Heart right ventricle (tissue), 16 donors: Measurements from ENCODE around the gene PDE4D. TPM values are rescaled to one million over a fixed set of nuclear protein-coding genes. Genes with fewer than 3 reads are reported as not detected.

Source experiments
- ATAC-seq, 8 donors: fragments of 200-7000 bp; cut with Tn5 transposase; one replicate each; pipeline ENCODE4 v1.9.1; 2020; ENCODE audit warnings: mild to moderate bottlenecking in 8 of 8, moderate library complexity in 8 of 8, moderate number of reproducible peaks in 1 of 8
- DNase-seq, 2 donors: peaks; one replicate each; pipeline ENCODE4 v3.0.0-alpha.2; 2020
- H3K27ac ChIP-seq, 10 donors: fragments of 200-600 bp; sonication (generic) in 2 of 10; one replicate each; pipeline versions ENCODE4 v1.5.0 to v1.8.0; 2020 to 2022; ENCODE audit warnings: mild to moderate bottlenecking in 3 of 10
- H3K27me3 ChIP-seq, 7 donors: fragments of 200-600 bp; one replicate each; pipeline ENCODE4 v1.8.0; 2021 to 2022; ENCODE audit warnings: mild to moderate bottlenecking in 2 of 7
- H3K36me3 ChIP-seq, 9 donors: fragments of 200-600 bp; sonication (generic) in 1 of 9; one replicate each; pipeline versions ENCODE4 v1.5.0 to v1.8.0; 2020 to 2022; ENCODE audit warnings: mild to moderate bottlenecking in 2 of 9
- H3K4me1 ChIP-seq, 9 donors: fragments of 200-600 bp; sonication (generic) in 1 of 9; one replicate each; pipeline versions ENCODE4 v1.5.0 to v1.8.0; 2020 to 2022; ENCODE audit warnings: mild to moderate bottlenecking in 4 of 9
- H3K4me3 ChIP-seq, 10 donors: fragments of 200-600 bp; sonication (generic) in 2 of 10; one replicate each; pipeline versions ENCODE4 v1.5.0 to v1.8.0; 2020 to 2022; ENCODE audit warnings: mild to moderate bottlenecking in 7 of 10, moderate library complexity in 2 of 10
- H3K9me3 ChIP-seq, 11 donors: fragments of 200-600 bp in 10 of 11; sonication (generic) in 2 of 11; one replicate each; pipeline versions ENCODE4 v1.5.0 to v1.8.0; 2013 to 2022; ENCODE audit warnings: mild to moderate bottlenecking in 2 of 11, control low read depth in 1 of 11, moderate library complexity in 1 of 11
- WGBS, 2 donors: extraction: QIAGEN DNeasy Blood & Tissue Kit; methylation state at CpG; one replicate each; pipeline ENCODE4 v1.1.7; 2013; ENCODE audit warnings: inconsistent platforms in 1 of 2; 5-methylcytosine and 5-hydroxymethylcytosine counted together
- intact Hi-C, 10 donors: fragments of 100-400 bp; cut with DNase I; formaldehyde crosslinking; loops; one replicate each; pipeline versions ENCODE4 v1.11.1 to v1.14.2; 2022
- polyA plus RNA-seq, 2 donors: library from polyadenylated mRNA; stranded (reverse); fragments of 200-250 nt; gene quantifications; one replicate each; pipeline ENCODE4 v1.2.3, GENCODE V29; 2013
- total RNA-seq, 10 donors: library from RNA; stranded (reverse); fragmentation: NEBNext Ultra II Directional in 3 of 10; extraction: Animal tissue kit (Norgen Biotek cat#: 25700) in 3 of 10; gene quantifications; one replicate each; pipeline versions ENCODE4 v1.2.1 to v1.2.4, GENCODE V29; 2021 to 2023
- TF ChIP-seq, protein P1 (sequence below), 9 donors: fragments of 200-600 bp; sonication (generic) in 2 of 9; IDR thresholded peaks; one replicate each; pipeline versions ENCODE4 v1.5.0 to v1.8.0; 2021 to 2022; ENCODE audit warnings: antibody characterized with exemption in 9 of 9, mild to moderate bottlenecking in 5 of 9, moderate library complexity in 1 of 9
- donor health status: Arrhythmogenic right ventricular cardiomyopathy.
- donor health status: ischemic (EF 13 %, LVEDD 7.1; RV severe dilation, severe dysfunction).
- donor health status: healthy with polysubstance abuse.
- donor health status: DM: no; HTN: yes; CAD: no.
- donor health status: DM: no; HTN: no; CAD: no.
- donor health status: ischemic (EF 25% LVEDD 6.9; RV normal size, moderate dysfunction).
- donor health status: ischemic (EF 25% LVEDD 5.7; RV mildly dilated, moderate dysfunction).
- donor health status: healthy.
- donor health status: DM: yes; HTN: yes; CAD: no.
- donor health status: Ischemic cardiomyopathy.
- donor health status: ischemic (EF 35%, LVEDD 5.7; RV mildly dilated, moderate dysfunction).
- donor health status: nonischemic (EF 11% LVEDD 7.7; RV severe dilation, severe dysfunction).
- donor health status: DM: yes; HTN: yes; CAD: no.
- donor health status: PGD.
- donor health status: ischemic (EF 29% LVEDD 5.4; RV normal size, mild dysfunction).
- donor health status: nonischemic (EF 23%, LVEDD 6.1; RV moderate dilation, normal function).

Gene PDE4D
- total and polyA plus RNA-seq, 12 donors, result 5.8 to 83.2 (median 39.5) TPM

- DNase-seq (no peak), ATAC-seq (no peak)
- no peaks in the 10 kb centered on the region for H3K27me3 ChIP-seq
- H3K36me3 ChIP-seq, result no peaks in the 10 kb centered on the region
- no peak overlapping the region for H3K4me3 ChIP-seq
- no peaks in the 10 kb centered on the region for H3K9me3 ChIP-seq
- TF ChIP-seq, protein P1, sequence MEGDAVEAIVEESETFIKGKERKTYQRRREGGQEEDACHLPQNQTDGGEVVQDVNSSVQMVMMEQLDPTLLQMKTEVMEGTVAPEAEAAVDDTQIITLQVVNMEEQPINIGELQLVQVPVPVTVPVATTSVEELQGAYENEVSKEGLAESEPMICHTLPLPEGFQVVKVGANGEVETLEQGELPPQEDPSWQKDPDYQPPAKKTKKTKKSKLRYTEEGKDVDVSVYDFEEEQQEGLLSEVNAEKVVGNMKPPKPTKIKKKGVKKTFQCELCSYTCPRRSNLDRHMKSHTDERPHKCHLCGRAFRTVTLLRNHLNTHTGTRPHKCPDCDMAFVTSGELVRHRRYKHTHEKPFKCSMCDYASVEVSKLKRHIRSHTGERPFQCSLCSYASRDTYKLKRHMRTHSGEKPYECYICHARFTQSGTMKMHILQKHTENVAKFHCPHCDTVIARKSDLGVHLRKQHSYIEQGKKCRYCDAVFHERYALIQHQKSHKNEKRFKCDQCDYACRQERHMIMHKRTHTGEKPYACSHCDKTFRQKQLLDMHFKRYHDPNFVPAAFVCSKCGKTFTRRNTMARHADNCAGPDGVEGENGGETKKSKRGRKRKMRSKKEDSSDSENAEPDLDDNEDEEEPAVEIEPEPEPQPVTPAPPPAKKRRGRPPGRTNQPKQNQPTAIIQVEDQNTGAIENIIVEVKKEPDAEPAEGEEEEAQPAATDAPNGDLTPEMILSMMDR (IDR thresholded peaks at IDR 0.05), result no peak
- 76 to 83% methylated on average over 1 of the region's 1 CpG for WGBS, 2 donors
- intact Hi-C loops, result no loop called here
- peaks cover 0 to 28% (median 0%) of the 10 kb centered on the region in 9 donors for H3K4me1 ChIP-seq
- H3K27ac ChIP-seq, result no peak overlapping the region
Measured at GRCh38 chr5:59282726-59283125, 610.8 kb downstream of the PDE4D start.

DNA sequence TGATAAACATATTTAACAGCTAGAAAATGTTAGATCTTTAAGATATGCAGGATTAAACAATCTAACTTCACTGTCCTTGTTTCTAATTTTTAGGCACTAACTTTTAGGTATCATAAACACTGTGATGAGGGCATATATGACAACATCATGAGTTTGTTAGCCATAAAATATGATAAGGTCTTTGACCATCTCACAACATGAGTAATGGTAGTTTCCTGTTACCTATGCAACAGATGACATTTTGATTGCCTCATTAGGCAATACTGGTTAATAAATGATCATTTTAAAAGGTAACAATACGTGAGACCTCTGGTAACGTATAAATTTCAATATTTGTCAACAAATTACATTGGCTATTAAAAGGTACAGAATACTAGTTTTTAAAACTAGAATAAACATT is 613.5 kb downstream of the PDE4D start:
- intact Hi-C loops, result loop anchor here in 3 of 10 donors (5.0 to 10.0 kb wide), 3 partner anchors 42 to 75 kb away; no protein-coding TSS in a partner anchor

GRCh38 chr5:59276917-59277372 is 616.6 kb downstream of the PDE4D start:
- 55 to 60% methylated on average over 5 of the region's 5 CpGs for WGBS, 2 donors
- peak overlapping the region in 2 of 10 donors; percentile 57 for H3K4me3 ChIP-seq
- no peaks in the 10 kb centered on the region for H3K9me3 ChIP-seq
- intact Hi-C loops, result loop anchor here in 3 of 10 donors (5.0 to 10.0 kb wide), 3 partner anchors 45 to 78 kb away; no protein-coding TSS in a partner anchor
- ATAC-seq (peak in 7 of 8 donors; percentile 55 to 88 (median 79)), DNase-seq (peak in 1 of 2 donors; percentile 51)
- H3K36me3 ChIP-seq, result no peaks in the 10 kb centered on the region
- peaks cover 0 to 41% (median 16%) of the 10 kb centered on the region in 9 donors for H3K4me1 ChIP-seq
- H3K27me3 ChIP-seq, result no peaks in the 10 kb centered on the region
- TF ChIP-seq, protein P1 (IDR thresholded peaks at IDR 0.05), result no peak
- H3K27ac ChIP-seq, result peak overlapping the region in 9 of 10 donors; percentile 21 to 93 (median 78)

More for the DNA sequence above, 613.5 kb downstream of the PDE4D start:
- DNase-seq, result no peak
- Histone ChIP-seq H3K36me3 (no peaks in the 10 kb centered on the region), H3K9me3 (no peaks in the 10 kb centered on the region), H3K4me3 (no peak overlapping the region), H3K27me3 (no peaks in the 10 kb centered on the region), H3K4me1 (peaks cover 0 to 34% (median 16%) of the 10 kb centered on the region in 9 donors), H3K27ac (no peak overlapping the region)
- ATAC-seq, result no peak
- TF ChIP-seq, protein P1 (IDR thresholded peaks at IDR 0.05), result no peak
- 97 to 99% methylated on average over 2 of the region's 2 CpGs for WGBS, 2 donors

- ATAC-seq (peak in 4 of 8 donors; percentile 26 to 42 (median 32)), DNase-seq (no peak)
- Histone ChIP-seq H3K27me3 (no peaks in the 10 kb centered on the region), H3K9me3 (no peaks in the 10 kb centered on the region), H3K4me1 (peaks cover 0 to 41% (median 16%) of the 10 kb centered on the region in 9 donors), H3K36me3 (no peaks in the 10 kb centered on the region), H3K4me3 (peak overlapping the region in 7 of 10 donors; percentile 39 to 61 (median 53)), H3K27ac (peak overlapping the region in 9 of 10 donors; percentile 21 to 93 (median 78))
- WGBS, 2 donors, result 55 to 59% methylated on average over 2 of the region's 2 CpGs
- intact Hi-C loops, result loop anchor here in 3 of 10 donors (5.0 to 10.0 kb wide), 3 partner anchors 46 to 79 kb away; no protein-coding TSS in a partner anchor
- TF ChIP-seq, protein P1 (IDR thresholded peaks at IDR 0.05), result no peak
Measured at GRCh38 chr5:59276325-59276675, 617.2 kb downstream of the PDE4D start.
